K562 (cell line): ENCODE data around the gene COL8A2. TPM values are rescaled to one million over a fixed set of nuclear protein-coding genes. Genes with fewer than 3 reads are reported as not detected.

Experiments used
- BMI1 ChIP-seq: fragments of 150-350 bp; IDR thresholded peaks from 2 replicates; pipeline ENCODE4 v1.6.1; 2014; ENCODE audit warnings: low read length
- CCNT2 ChIP-seq: IDR thresholded peaks from 2 replicates; pipeline ENCODE4 v1.6.1; 2011; ENCODE audit warnings: borderline replicate concordance, low read depth, mild to moderate bottlenecking, moderate library complexity, mixed read lengths, low read length; ENCODE audit not compliant: insufficient read length; ENCODE audit errors: extremely low read depth
- CREBBP ChIP-seq: IDR thresholded peaks from one replicate; pipeline ENCODE4 v1.6.1; 2012; ENCODE audit warnings: low read depth, mild to moderate bottlenecking, control low read depth, inconsistent platforms, low read length
- CTBP1 ChIP-seq: fragments of 450-650 bp; IDR thresholded peaks from 2 replicates; pipeline ENCODE4 v1.6.1; 2016; ENCODE audit warnings: borderline replicate concordance
- HNRNPK ChIP-seq: fragments of 200-400 bp; formaldehyde crosslinking; IDR thresholded peaks from one replicate; pipeline ENCODE4 v1.6.1; 2018; ENCODE audit warnings: mild to moderate bottlenecking, low read depth, low read length; ENCODE audit not compliant: poor library complexity, severe bottlenecking
- NEUROD1 ChIP-seq: fragments of 150-350 bp; IDR thresholded peaks from 2 replicates; pipeline ENCODE4 v1.6.1; 2014; ENCODE audit warnings: borderline replicate concordance, low read length, low read depth; ENCODE audit not compliant: partially characterized antibody
- PKNOX1 ChIP-seq: fragments of 450-650 bp; IDR thresholded peaks from 2 replicates; pipeline ENCODE4 v1.6.1; 2016
- POLR3A ChIP-seq: IDR thresholded peaks from 2 replicates; pipeline ENCODE4 v1.6.1; 2011; ENCODE audit warnings: borderline replicate concordance, mild to moderate bottlenecking, moderate library complexity; ENCODE audit not compliant: insufficient read length, insufficient read depth; ENCODE audit errors: extremely low read depth
- PRPF4 ChIP-seq: fragments of 200-400 bp; formaldehyde crosslinking; IDR thresholded peaks from one replicate; pipeline ENCODE4 v1.6.1; 2017; ENCODE audit warnings: low read length, low read depth, mild to moderate bottlenecking; ENCODE audit not compliant: insufficient read depth, poor library complexity, severe bottlenecking
- RAD51 ChIP-seq: fragments of 450-650 bp; IDR thresholded peaks from 2 replicates; pipeline ENCODE4 v1.7.1; 2016; ENCODE audit warnings: low read depth, mild to moderate bottlenecking, borderline replicate concordance
- RBFOX2 ChIP-seq: fragments of 200-400 bp; formaldehyde crosslinking; IDR thresholded peaks from 2 replicates; pipeline ENCODE4 v1.6.1; 2017; ENCODE audit warnings: low read depth, mild to moderate bottlenecking, low read length, moderate library complexity
- RHOXF2B ChIP-seq: fragments of 250-450 bp; sonication (Bioruptor Pico); conservative IDR thresholded peaks from 2 replicates; pipeline ENCODE4 v1.5.1; 2021
- SAFB ChIP-seq: fragments of 200-400 bp; formaldehyde crosslinking; IDR thresholded peaks from 2 replicates; pipeline ENCODE4 v1.6.1; 2017; ENCODE audit warnings: low read depth, low read length, borderline replicate concordance
- SETDB1 ChIP-seq: IDR thresholded peaks from one replicate; pipeline ENCODE4 v1.6.1; 2012; ENCODE audit warnings: low read length, control low read depth, inconsistent platforms
- SOX6 ChIP-seq: fragments of 450-650 bp; IDR thresholded peaks from 2 replicates; pipeline ENCODE4 v1.6.1; 2014; ENCODE audit warnings: mild to moderate bottlenecking
- TAL1 ChIP-seq: fragments of 450-650 bp; IDR thresholded peaks from 2 replicates; pipeline ENCODE4 v1.6.1; 2016; ENCODE audit warnings: mild to moderate bottlenecking
- TFAM ChIP-seq: fragments of 250-450 bp; sonication (Bioruptor Pico); conservative IDR thresholded peaks from 2 replicates; pipeline ENCODE4 v1.5.0; 2021; ENCODE audit warnings: mild to moderate bottlenecking, moderate library complexity
- THRAP3 ChIP-seq: fragments of 450-650 bp; IDR thresholded peaks from 2 replicates; pipeline ENCODE4 v1.6.1; 2016; ENCODE audit warnings: mild to moderate bottlenecking, inconsistent platforms, borderline replicate concordance
- ZBTB34 ChIP-seq: fragments of 250-450 bp; sonication (Bioruptor Pico); IDR thresholded peaks from 2 replicates; pipeline ENCODE4 v1.8.0; 2021; ENCODE audit warnings: mild to moderate bottlenecking, moderate library complexity
- ZNF282 ChIP-seq: sonication (generic); formaldehyde crosslinking; IDR thresholded peaks from 2 replicates; pipeline ENCODE4 v1.8.1; 2023; ENCODE audit warnings: missing genetic modification reagents
- ZNF76 ChIP-seq: fragments of 250-450 bp; sonication (Bioruptor Pico); IDR thresholded peaks from 2 replicates; pipeline ENCODE4 v1.4.0; 2020; ENCODE audit warnings: mild to moderate bottlenecking, moderate library complexity, borderline replicate concordance
- polyA plus RNA-seq, 8 experiments: library from polyadenylated mRNA; depleted of rRNA in 4 of 8; stranded (reverse) in 5 of 8; unstranded in 3 of 8; fragments of >200 nt; fragmentation: Nextera tagmentation in 2 of 8; fragmentation: Illumina TruSeq in 1 of 8; extraction: Ambion mirVana in 2 of 8; extraction: Trizol in 1 of 8; gene quantifications; 2 replicates each; pipeline versions ENCODE4 v1.2.1 to v1.2.3, GENCODE V29; 2011 to 2014; ENCODE audit warnings: inconsistent platforms in 1 of 8, missing spikeins in 1 of 8
- total RNA-seq, 7 experiments: library from RNA; depleted of rRNA in 6 of 7; stranded (reverse); fragments of >200 nt in 6 of 7; fragmentation: Illumina TruSeq in 2 of 7; extraction: Trizol in 2 of 7; gene quantifications; 2 replicates each; pipeline versions ENCODE4 v1.2.1 to v1.2.3, GENCODE V29; 2011 to 2021; ENCODE audit warnings: low replicate concordance in 1 of 7
- TF ChIP-seq, protein P1 (sequence below): fragments of 250-450 bp; sonication (Bioruptor Pico); IDR thresholded peaks from 2 replicates; pipeline ENCODE4 v1.8.0; 2021; ENCODE audit warnings: borderline replicate concordance, mild to moderate bottlenecking, moderate library complexity; ENCODE audit not compliant: poor library complexity, severe bottlenecking

The COL8A2 gene
- total and polyA plus RNA-seq, 9 of the 15 experiments (the other 6 are each of a cell fraction or from before 2014, with no cell fraction given): 0.03 to 0.14 (median 0.04) TPM; not detected in 5

GRCh38 chr1:36088577-36089392 lies 36.2 kb downstream of the COL8A2 start, which contains the start of gene ADPRS (continued):
- TF ChIP-seq CTBP1 (peak; percentile 94), SAFB (no peak), HNRNPK (peak; percentile 72), RAD51 (no peak), SETDB1 (no peak), CREBBP (no peak), PRPF4 (no peak), BMI1 (no peak), NEUROD1 (peak; percentile 66), ZNF282 (CRISPR knock-in tag) (peak; percentile 51; the same call in 1 of the 2 replicates), SOX6 (peak; percentile 73), RBFOX2 (peak; percentile 98), ZNF76 (CRISPR knock-in tag) (peak; percentile 85; the same call in 1 of the 2 replicates), TFAM (no peak), CCNT2 (peak; percentile 97), ZBTB34 (CRISPR knock-in tag) (no peak), THRAP3 (no peak), PKNOX1 (peak; percentile 29; the same call in 1 of the 2 replicates), POLR3A (no peak), TAL1 (no peak), RHOXF2B (CRISPR knock-in tag) (no peak)
- TF ChIP-seq, protein P1, sequence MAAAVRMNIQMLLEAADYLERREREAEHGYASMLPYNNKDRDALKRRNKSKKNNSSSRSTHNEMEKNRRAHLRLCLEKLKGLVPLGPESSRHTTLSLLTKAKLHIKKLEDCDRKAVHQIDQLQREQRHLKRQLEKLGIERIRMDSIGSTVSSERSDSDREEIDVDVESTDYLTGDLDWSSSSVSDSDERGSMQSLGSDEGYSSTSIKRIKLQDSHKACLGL (CRISPR knock-in tag): peak; percentile 79
